IMR-90 (cell line): Measurements from ENCODE around the gene TBC1D10A. TPM values are rescaled to one million over a fixed set of nuclear protein-coding genes. Genes with fewer than 3 reads are reported as not detected.
A peak's percentile ranks its signal among the peaks of the same experiment; 100 is the strongest.

ENCODE experiments used
- ATAC-seq: fragments of 200-7000 bp; cut with Tn5 transposase; 2 replicates; pipeline ENCODE4 v1.9.1; 2020; ENCODE audit warnings: low read depth, mild to moderate bottlenecking, moderate library complexity
- BruUV-seq: library from RNA; stranded (reverse); fragments of 400-500 nt; replicated peaks from 2 replicates; lab custom pipeline; 2021; lab: Mats Ljungman, UMichigan
- CTCF ChIA-PET: fragments of 300-600 bp; formaldehyde crosslinking; extraction: SDS; loops from one replicate; lab custom pipeline; 2021; ENCODE audit warnings: antibody characterized with exemption; lab: Yijun Ruan, JAX
- POLR2A ChIA-PET: fragments of 300-600 bp; sonication (Branson Sonifier 250); formaldehyde crosslinking; loops from one replicate; lab custom pipeline; 2022; ENCODE audit warnings: antibody characterized with exemption; ENCODE audit not compliant: unreplicated experiment; lab: Charles Lee
- DNase-seq: peaks from one replicate; pipeline ENCODE4 v3.0.0; 2013
- H2AFZ ChIP-seq: replicated peaks from 2 replicates; pipeline ENCODE3; 2013; ENCODE audit warnings: low read length, mild to moderate bottlenecking; ENCODE audit not compliant: poor library complexity
- H2AK5ac ChIP-seq: 2 replicates; pipeline ENCODE4 v1.6.1; 2013; ENCODE audit warnings: low read depth, low read length, inconsistent platforms
- H2AK9ac ChIP-seq: replicated peaks from 2 replicates; pipeline ENCODE3; 2013; ENCODE audit warnings: mild to moderate bottlenecking, low read depth, low read length, moderate library complexity; ENCODE audit not compliant: poor library complexity
- H2BK120ac ChIP-seq: 2 replicates; pipeline ENCODE4 v1.6.1; 2013; ENCODE audit warnings: low read depth, low read length, inconsistent platforms
- H2BK15ac ChIP-seq: 3 replicates; pipeline ENCODE4 v1.6.1; 2013; ENCODE audit warnings: low read depth, low read length, inconsistent platforms
- H2BK20ac ChIP-seq: 2 replicates; pipeline ENCODE4 v1.6.1; 2013; ENCODE audit warnings: low read depth, mild to moderate bottlenecking, inconsistent platforms, low read length, moderate library complexity
- H2BK5ac ChIP-seq: 2 replicates; pipeline ENCODE4 v1.6.1; 2013; ENCODE audit warnings: mild to moderate bottlenecking, low read depth, low read length, inconsistent platforms; ENCODE audit not compliant: poor library complexity, severe bottlenecking
- H3K14ac ChIP-seq: replicated peaks from 2 replicates; pipeline ENCODE4 v1.6.1; 2013; ENCODE audit warnings: low read depth, low read length, inconsistent platforms
- H3K18ac ChIP-seq: 2 replicates; pipeline ENCODE4 v1.6.1; 2013; ENCODE audit warnings: low read depth, low read length, control low read depth
- H3K23ac ChIP-seq: 2 replicates; pipeline ENCODE4 v1.6.1; 2013; ENCODE audit warnings: low read depth, low read length, inconsistent platforms
- H3K27ac ChIP-seq: 2 replicates; pipeline ENCODE4 v1.5.1; 2013; ENCODE audit warnings: mild to moderate bottlenecking, control low read depth, low read length; ENCODE audit not compliant: insufficient read depth
- H3K27me3 ChIP-seq: 2 replicates; pipeline ENCODE4 v1.6.1; 2013; ENCODE audit warnings: low read length; ENCODE audit not compliant: control insufficient read depth, insufficient read depth
- H3K36me3 ChIP-seq: 2 replicates; pipeline ENCODE4 v1.6.1; 2013; ENCODE audit warnings: low read length, mixed read lengths; ENCODE audit not compliant: control insufficient read depth, insufficient read depth
- H3K4ac ChIP-seq: 2 replicates; pipeline ENCODE4 v1.6.1; 2013; ENCODE audit warnings: low read depth, low read length, inconsistent platforms
- H3K4me1 ChIP-seq: 2 replicates; pipeline ENCODE4 v1.6.1; 2013; ENCODE audit warnings: low read length, mixed read lengths; ENCODE audit not compliant: control insufficient read depth, insufficient read depth
- H3K4me2 ChIP-seq: 2 replicates; pipeline ENCODE4 v1.6.1; 2013; ENCODE audit warnings: low read depth, mild to moderate bottlenecking, control low read depth, low read length, moderate library complexity
- H3K4me3 ChIP-seq: 2 replicates; pipeline ENCODE4 v1.5.1; 2013; ENCODE audit warnings: low read depth, mild to moderate bottlenecking, control low read depth, low read length, moderate library complexity; ENCODE audit not compliant: insufficient read depth
- H3K56ac ChIP-seq: 2 replicates; pipeline ENCODE4 v1.6.1; 2013; ENCODE audit warnings: low read length, inconsistent platforms; ENCODE audit not compliant: insufficient read depth; ENCODE audit errors: extremely low read depth
- H3K79me1 ChIP-seq, 2 experiments: 2 replicates each; pipeline ENCODE4 v1.6.1; 2013; ENCODE audit warnings: low read length in 2 of 2, inconsistent platforms in 1 of 2, low read depth in 1 of 2
- H3K9ac ChIP-seq: 2 replicates; pipeline ENCODE4 v1.6.1; 2013; ENCODE audit warnings: low read depth, low read length, control low read depth
- H3K9me1 ChIP-seq: 2 replicates; pipeline ENCODE4 v1.6.1; 2013; ENCODE audit warnings: low read length, inconsistent platforms; ENCODE audit not compliant: insufficient read depth
- H3K9me3 ChIP-seq: 2 replicates; pipeline ENCODE4 v1.6.1; 2013; ENCODE audit warnings: low read length; ENCODE audit not compliant: control insufficient read depth, insufficient read depth
- H4K20me1 ChIP-seq: 2 replicates; pipeline ENCODE4 v1.6.1; 2013; ENCODE audit warnings: low read length, inconsistent platforms; ENCODE audit not compliant: insufficient read depth
- H4K5ac ChIP-seq: 2 replicates; pipeline ENCODE4 v1.6.1; 2013; ENCODE audit warnings: mild to moderate bottlenecking, low read depth, low read length, control low read depth
- H4K8ac ChIP-seq, 2 experiments: 2 replicates each; pipeline ENCODE4 v1.6.1; 2013; ENCODE audit warnings: low read depth in 2 of 2, low read length in 2 of 2, control low read depth in 1 of 2, inconsistent platforms in 1 of 2
- H4K91ac ChIP-seq: 2 replicates; pipeline ENCODE4 v1.6.1; 2013; ENCODE audit warnings: low read depth, low read length, inconsistent platforms; ENCODE audit not compliant: insufficient read depth
- CEBPB ChIP-seq: IDR thresholded peaks from 2 replicates; pipeline ENCODE4 v1.6.1; 2012; ENCODE audit warnings: low read depth, low read length, improper control_type of control experiment
- CTCF ChIP-seq: conservative IDR thresholded peaks from 2 replicates; pipeline ENCODE4 v1.5.1; 2012; ENCODE audit warnings: mild to moderate bottlenecking, low read depth, low read length, improper control_type of control experiment
- FOS ChIP-seq: fragments of 150-350 bp; IDR thresholded peaks from 2 replicates; pipeline ENCODE4 v1.6.1; 2016; ENCODE audit warnings: low read depth, low read length
- MAFK ChIP-seq: IDR thresholded peaks from 2 replicates; pipeline ENCODE4 v1.6.1; 2012; ENCODE audit warnings: low read depth, low read length, improper control_type of control experiment
- MAZ ChIP-seq: IDR thresholded peaks from 2 replicates; pipeline ENCODE4 v1.6.1; 2012; ENCODE audit warnings: low read depth, mild to moderate bottlenecking, low read length, improper control_type of control experiment, moderate library complexity, borderline replicate concordance
- NFE2L2 ChIP-seq: fragments of 150-350 bp; IDR thresholded peaks from 2 replicates; pipeline ENCODE4 v1.6.1; 2016; ENCODE audit warnings: low read depth, mild to moderate bottlenecking, low read length
- RAD21 ChIP-seq: IDR thresholded peaks from 2 replicates; pipeline ENCODE4 v1.6.1; 2012; ENCODE audit warnings: low read length, improper control_type of control experiment
- RCOR1 ChIP-seq: IDR thresholded peaks from 2 replicates; pipeline ENCODE4 v1.6.1; 2012; ENCODE audit warnings: mild to moderate bottlenecking, low read length, improper control_type of control experiment; ENCODE audit not compliant: insufficient replicate concordance
- RFX5 ChIP-seq: IDR thresholded peaks from 2 replicates; pipeline ENCODE4 v1.8.0; 2012; ENCODE audit warnings: low read depth, mild to moderate bottlenecking, low read length, moderate library complexity
- SMC3 ChIP-seq: fragments of 150-350 bp; IDR thresholded peaks from 2 replicates; pipeline ENCODE4 v1.6.1; 2016; ENCODE audit warnings: low read depth, mild to moderate bottlenecking, antibody characterized with exemption, low read length, moderate library complexity
- WGBS, 2 experiments: methylation state at CpG; one replicate each; pipeline versions ENCODE4 v1.1.5 to v1.1.7; 2013; ENCODE audit warnings: missing lambda C conversion rate in 2 of 2; ENCODE audit not compliant: insufficient read length in 1 of 2; ENCODE audit errors: extremely low coverage in 2 of 2; 5-methylcytosine and 5-hydroxymethylcytosine counted together
- dilution Hi-C: fragments of 300-500 bp; cut with HindIII; formaldehyde crosslinking; loops from one replicate; pipeline ENCODE4 v1.14.3; 2018; ENCODE audit warnings: low sequenced_read_pairs; ENCODE audit not compliant: unreplicated experiment
- in situ Hi-C: fragments of 300-500 bp; cut with MboI; formaldehyde crosslinking; loops from 3 replicates; pipeline ENCODE4 v1.14.3; 2019; ENCODE audit warnings: low sequenced_read_pairs, inconsistent platforms, mixed read lengths
- intact Hi-C: fragments of 100-400 bp; cut with micrococcal nuclease; formaldehyde crosslinking; loops from 2 replicates; pipeline ENCODE4 v1.10.0; 2022
- polyA plus RNA-seq, 3 experiments: library from polyadenylated mRNA; depleted of rRNA; stranded (reverse); fragments of >200 nt; gene quantifications; 2 replicates each; pipeline ENCODE4 v1.2.3, GENCODE V29; 2012; ENCODE audit warnings: low replicate concordance in 1 of 3
- total RNA-seq: library from RNA; depleted of rRNA; stranded (reverse); fragments of >200 nt; gene quantifications from 2 replicates; pipeline ENCODE4 v1.2.3, GENCODE V29; 2012

The TBC1D10A gene
- total and polyA plus RNA-seq, 2 of the 4 experiments (the other 2 are of a cell fraction) = 16.3 to 33.1 TPM

- peak overlapping the region; percentile 30; the same call in 1 of the 2 replicates for H3K27ac ChIP-seq
- 0 out of 4 replicates have a peak overlapping the region, but pooled peaks of 1 of the 2 experiments have one; percentile 17 for H4K8ac ChIP-seq
- dilution Hi-C loops (no loop called here), intact Hi-C loops (no loop called here), in situ Hi-C loops (no loop called here)
- no peak overlapping the region for H2AK9ac ChIP-seq
- no peak overlapping the region for H2BK5ac ChIP-seq
- H3K4me3 ChIP-seq = no peak overlapping the region
- peaks cover 33% of the 10 kb centered on the region for H3K4me1 ChIP-seq
- H3K9ac ChIP-seq = no peak overlapping the region
- peak overlapping the region; percentile 1 for H3K4ac ChIP-seq
- peak overlapping the region; percentile 1; the same call in 1 of the 2 replicates for H2BK20ac ChIP-seq
- H3K9me3 ChIP-seq = no peaks in the 10 kb centered on the region
- H3K14ac ChIP-seq = no peak overlapping the region
- H4K20me1 ChIP-seq = peaks cover 77% of the 10 kb centered on the region
- no TSS peak for BruUV-seq
- peak overlapping the region; percentile 24; the same call in 1 of the 2 replicates for H4K5ac ChIP-seq
- no peak overlapping the region for H2AFZ ChIP-seq
- H3K27me3 ChIP-seq = no peaks in the 10 kb centered on the region
- 0 out of 2 replicates have a peak overlapping the region, but pooled peaks have one; percentile 1 for H3K23ac ChIP-seq
- H4K91ac ChIP-seq = peak overlapping the region; percentile 24; the same call in 1 of the 2 replicates
- peaks cover 63% of the 10 kb centered on the region for H3K9me1 ChIP-seq
- WGBS, 2 experiments = no CpG with 5 or more reads among the region's 1 CpG
- H3K36me3 ChIP-seq = peaks cover 18% of the 10 kb centered on the region
- ATAC-seq (no peak), DNase-seq (no peak)
- ChIA-PET POLR2A (no interaction called here), CTCF (no interaction called here)
- H2BK120ac ChIP-seq = peak overlapping the region; percentile 0; the same call in 1 of the 2 replicates
- peak overlapping the region; percentile 54; the same call in 1 of the 2 replicates for H3K18ac ChIP-seq
- no peak overlapping the region for H3K4me2 ChIP-seq
- H3K79me1 ChIP-seq = peaks cover 44 to 94% of the 10 kb centered on the region in 2 experiments
- no peak overlapping the region; the same call in 2 of the 3 replicates for H2BK15ac ChIP-seq
- no peak for TF ChIP-seq FOS
- no peak for TF ChIP-seq CTCF
- TF ChIP-seq CEBPB = no peak
- TF ChIP-seq SMC3 = no peak
- no peak for TF ChIP-seq MAZ
- TF ChIP-seq NFE2L2 = no peak
- TF ChIP-seq RAD21 = no peak
- TF ChIP-seq RFX5 = no peak
- TF ChIP-seq RCOR1 = no peak
- no peak for TF ChIP-seq MAFK
- no peak overlapping the region for H3K56ac ChIP-seq
- H2AK5ac ChIP-seq = peak overlapping the region; percentile 29; the same call in 1 of the 2 replicates
Measured at GRCh38 chr22:30317778-30318177, 9.0 kb downstream of the TBC1D10A start.
